Transverse colon (tissue), 4 donors: ENCODE data around the gene BBS4. TPM values are rescaled to one million over a fixed set of nuclear protein-coding genes. Genes with fewer than 3 reads are reported as not detected.
"Not testable (repeated sequence)": the region's sequence is repeated elsewhere in the genome, so short reads cannot be mapped to it uniquely, and the experiment has no call there.

Experiments used
- DNase-seq: peaks from one replicate; pipeline ENCODE4 v3.0.0-alpha.2; 2019
- H3K27ac ChIP-seq, 4 donors: fragments of 200-600 bp; sonication (generic); 2 replicates each; pipeline ENCODE4 v1.5.1; 2016 to 2018; ENCODE audit warnings: inconsistent platforms in 4 of 4
- H3K27me3 ChIP-seq: fragments of 200-600 bp; sonication (generic); 2 replicates; pipeline ENCODE4 v1.5.1; 2017; ENCODE audit warnings: inconsistent platforms
- H3K36me3 ChIP-seq, 4 donors: fragments of 200-600 bp; sonication (generic); 2 replicates each; pipeline ENCODE4 v1.5.1; 2017 to 2019; ENCODE audit warnings: inconsistent platforms in 4 of 4
- H3K4me1 ChIP-seq, 4 donors: fragments of 200-600 bp; sonication (generic); 2 replicates each; pipeline ENCODE4 v1.5.1; 2017 to 2020; ENCODE audit warnings: inconsistent platforms in 4 of 4
- H3K4me3 ChIP-seq, 4 donors: fragments of 200-600 bp; sonication (generic); 1 replicate in 1 of 4; 2 replicates in 3 of 4; pipeline versions ENCODE4 v1.5.1 to v1.6.1; 2017 to 2019; ENCODE audit warnings: inconsistent platforms in 4 of 4
- H3K9me3 ChIP-seq, 2 donors: fragments of 200-600 bp; sonication (generic); 2 replicates each; pipeline ENCODE4 v1.5.1; 2017 to 2019; ENCODE audit warnings: inconsistent platforms in 2 of 2
- CTCF ChIP-seq, 5 experiments: fragments of 200-600 bp in 3 of 5; fragments of 450-650 bp in 2 of 5; sonication (generic) in 3 of 5; IDR thresholded peaks; 1 replicate in 2 of 5; 2 replicates in 3 of 5; pipeline ENCODE4 v1.5.1; 2016 to 2017; ENCODE audit warnings: antibody characterized with exemption in 5 of 5, inconsistent platforms in 3 of 5, mild to moderate bottlenecking in 2 of 5, moderate library complexity in 1 of 5
- EP300 ChIP-seq: sonication (generic); formaldehyde crosslinking; IDR thresholded peaks from one replicate; pipeline ENCODE4 v1.6.1; 2017; ENCODE audit warnings: antibody characterized with exemption, low read depth
- POLR2A ChIP-seq: fragments of 450-650 bp; IDR thresholded peaks from one replicate; pipeline ENCODE4 v1.6.1; 2016; ENCODE audit warnings: antibody characterized with exemption, mild to moderate bottlenecking, moderate library complexity
- POLR2AphosphoS5 ChIP-seq, 3 donors: sonication (generic); formaldehyde crosslinking; IDR thresholded peaks; one replicate each; pipeline ENCODE4 v1.6.1; 2016; ENCODE audit warnings: antibody characterized with exemption in 3 of 3
- WGBS, 2 donors: methylation state at CpG; one replicate each; pipeline ENCODE4 v1.1.5; 2018; ENCODE audit warnings: low coverage in 1 of 2; 5-methylcytosine and 5-hydroxymethylcytosine counted together
- in situ Hi-C, 4 donors: fragments of 200-750 bp; cut with MboI; loops; one replicate each; pipeline versions ENCODE4 v1.15.0 to v1.15.1; 2017; ENCODE audit warnings: low sequenced_read_pairs in 3 of 4, low pct_ligation_motif_present in 1 of 4, low pct_unique_long_range_greater_than_20kb in 1 of 4
- intact Hi-C: fragments of 100-400 bp; cut with DNase I; formaldehyde crosslinking; loops from one replicate; pipeline ENCODE4 v1.15.1; 2023; ENCODE audit warnings: low total_unique reads
- total RNA-seq, 4 donors: library from RNA; depleted of rRNA; stranded (reverse); fragments of >200 nt; gene quantifications; one replicate each; pipeline ENCODE4 v1.1.0, GENCODE V29; 2016

BBS4 gene
- total RNA-seq, 4 donors from 2014 or later = 9.2 to 21.3 (median 19.2) TPM

- 52% methylated on average over 5 of the region's 8 CpGs; no CpG with 5 or more reads in 1 of the 2 donors for WGBS, 2 donors
- DNase-seq, H3K27ac ChIP-seq, H3K27me3 ChIP-seq, H3K36me3 ChIP-seq, H3K4me1 ChIP-seq, H3K9me3 ChIP-seq, in situ Hi-C loops, H3K4me3 ChIP-seq, intact Hi-C loops: not testable (repeated sequence)
Measured at GRCh38 chr15:72663931-72664330, 22.1 kb upstream of the BBS4 start.

GRCh38 chr15:72665706-72666105 lies 20.3 kb upstream of the BBS4 start:
- WGBS, 2 donors = 90% methylated on average over 2 of the region's 11 CpGs; no CpG with 5 or more reads in 1 of the 2 donors
- H3K4me1 ChIP-seq, H3K27ac ChIP-seq, in situ Hi-C loops, intact Hi-C loops, H3K36me3 ChIP-seq, H3K27me3 ChIP-seq, DNase-seq, H3K9me3 ChIP-seq, H3K4me3 ChIP-seq: not testable (repeated sequence)

GRCh38 chr15:72669803-72670202 lies 16.2 kb upstream of the BBS4 start:
- H3K27me3 ChIP-seq = peaks cover 24% of the 10 kb centered on the region
- in situ Hi-C loops = loop anchor here in 1 of 4 donors (10.0 kb wide), 2 partner anchors 75 to 365 kb away; no protein-coding TSS in a partner anchor
- intact Hi-C loops, H3K4me3 ChIP-seq, DNase-seq, H3K4me1 ChIP-seq, H3K36me3 ChIP-seq, H3K9me3 ChIP-seq, H3K27ac ChIP-seq: not testable (repeated sequence)
- 93 to 95% methylated on average over 3 to 5 of the region's 6 CpGs for WGBS, 2 donors

GRCh38 chr15:72670656-72671352 lies 15.2 kb upstream of the BBS4 start:
- H3K9me3 ChIP-seq, H3K4me1 ChIP-seq, H3K36me3 ChIP-seq, intact Hi-C loops, H3K27ac ChIP-seq: not testable (repeated sequence)
- Histone ChIP-seq H3K4me3 (peak overlapping the region in 1 of 4 donors; percentile 47), H3K27me3 (peaks cover 24% of the 10 kb centered on the region)
- WGBS, 2 donors = 0 to 4% methylated on average over 1 to 8 of the region's 8 CpGs
- peak; percentile 66 to 90 (median 71) for TF ChIP-seq CTCF (IDR thresholded peaks at IDR 0.05)
- peak; percentile 86 for DNase-seq
- in situ Hi-C loops = loop anchor here in 1 of 4 donors (10.0 kb wide), 2 partner anchors 76 to 366 kb away; no protein-coding TSS in a partner anchor

- Histone ChIP-seq H3K4me3 (no peak overlapping the region), H3K27ac (no peak overlapping the region), H3K9me3 (no peaks in the 10 kb centered on the region), H3K4me1 (peaks cover 0 to 6% (median 3%) of the 10 kb centered on the region in 4 donors), H3K27me3 (peaks cover 29% of the 10 kb centered on the region), H3K36me3 (no peaks in the 10 kb centered on the region)
- 33 to 35% methylated on average over 2 to 3 of the region's 3 CpGs for WGBS, 2 donors
- DNase-seq = no peak
- TF ChIP-seq CTCF (IDR thresholded peaks at IDR 0.05) (no peak), POLR2AphosphoS5 (IDR thresholded peaks at IDR 0.05) (no peak), POLR2A (no peak), EP300 (no peak)
- in situ Hi-C loops = loop anchor here in 1 of 4 donors (10.0 kb wide), 2 partner anchors 77 to 367 kb away; no protein-coding TSS in a partner anchor
- intact Hi-C loops = no loop called here
Measured at GRCh38 chr15:72671525-72671924, 14.5 kb upstream of the BBS4 start.
